Transverse colon (tissue), 4 donors: Measurements from ENCODE around the gene MYH7B. TPM values are rescaled to one million over a fixed set of nuclear protein-coding genes. Genes with fewer than 3 reads are reported as not detected.

Experiments
- DNase-seq: peaks from one replicate; pipeline ENCODE4 v3.0.0-alpha.2; 2019
- H3K27ac ChIP-seq, 4 donors: fragments of 200-600 bp; sonication (generic); 2 replicates each; pipeline ENCODE4 v1.5.1; 2016 to 2018; ENCODE audit warnings: inconsistent platforms in 4 of 4
- H3K27me3 ChIP-seq: fragments of 200-600 bp; sonication (generic); 2 replicates; pipeline ENCODE4 v1.5.1; 2017; ENCODE audit warnings: inconsistent platforms
- H3K36me3 ChIP-seq, 4 donors: fragments of 200-600 bp; sonication (generic); 2 replicates each; pipeline ENCODE4 v1.5.1; 2017 to 2019; ENCODE audit warnings: inconsistent platforms in 4 of 4
- H3K4me1 ChIP-seq, 4 donors: fragments of 200-600 bp; sonication (generic); 2 replicates each; pipeline ENCODE4 v1.5.1; 2017 to 2020; ENCODE audit warnings: inconsistent platforms in 4 of 4
- H3K4me3 ChIP-seq, 4 donors: fragments of 200-600 bp; sonication (generic); 1 replicate in 1 of 4; 2 replicates in 3 of 4; pipeline versions ENCODE4 v1.5.1 to v1.6.1; 2017 to 2019; ENCODE audit warnings: inconsistent platforms in 4 of 4
- H3K9me3 ChIP-seq, 2 donors: fragments of 200-600 bp; sonication (generic); 2 replicates each; pipeline ENCODE4 v1.5.1; 2017 to 2019; ENCODE audit warnings: inconsistent platforms in 2 of 2
- CTCF ChIP-seq, 5 experiments: fragments of 200-600 bp in 3 of 5; fragments of 450-650 bp in 2 of 5; sonication (generic) in 3 of 5; IDR thresholded peaks; 1 replicate in 2 of 5; 2 replicates in 3 of 5; pipeline ENCODE4 v1.5.1; 2016 to 2017; ENCODE audit warnings: antibody characterized with exemption in 5 of 5, inconsistent platforms in 3 of 5, mild to moderate bottlenecking in 2 of 5, moderate library complexity in 1 of 5
- EP300 ChIP-seq: sonication (generic); formaldehyde crosslinking; IDR thresholded peaks from one replicate; pipeline ENCODE4 v1.6.1; 2017; ENCODE audit warnings: antibody characterized with exemption, low read depth
- POLR2A ChIP-seq: fragments of 450-650 bp; IDR thresholded peaks from one replicate; pipeline ENCODE4 v1.6.1; 2016; ENCODE audit warnings: antibody characterized with exemption, mild to moderate bottlenecking, moderate library complexity
- POLR2AphosphoS5 ChIP-seq, 3 donors: sonication (generic); formaldehyde crosslinking; IDR thresholded peaks; one replicate each; pipeline ENCODE4 v1.6.1; 2016; ENCODE audit warnings: antibody characterized with exemption in 3 of 3
- WGBS, 2 donors: methylation state at CpG; one replicate each; pipeline ENCODE4 v1.1.5; 2018; ENCODE audit warnings: low coverage in 1 of 2; 5-methylcytosine and 5-hydroxymethylcytosine counted together
- in situ Hi-C, 4 donors: fragments of 200-750 bp; cut with MboI; loops; one replicate each; pipeline versions ENCODE4 v1.15.0 to v1.15.1; 2017; ENCODE audit warnings: low sequenced_read_pairs in 3 of 4, low pct_ligation_motif_present in 1 of 4, low pct_unique_long_range_greater_than_20kb in 1 of 4
- intact Hi-C: fragments of 100-400 bp; cut with DNase I; formaldehyde crosslinking; loops from one replicate; pipeline ENCODE4 v1.15.1; 2023; ENCODE audit warnings: low total_unique reads
- total RNA-seq, 4 donors: library from RNA; depleted of rRNA; stranded (reverse); fragments of >200 nt; gene quantifications; one replicate each; pipeline ENCODE4 v1.1.0, GENCODE V29; 2016

Gene MYH7B
- total RNA-seq, 4 donors from 2014 or later: 0.20 to 0.75 (median 0.52) TPM

GRCh38 chr20:34999021-34999451 lies 43.4 kb downstream of the MYH7B start:
- DNase-seq: no peak
- 91% methylated on average over 25 of the region's 25 CpGs; no CpG with 5 or more reads in 1 of the 2 donors for WGBS, 2 donors
- peaks cover 0 to 38% (median 14%) of the 10 kb centered on the region in 4 donors for H3K36me3 ChIP-seq
- no peak overlapping the region for H3K27ac ChIP-seq
- H3K4me1 ChIP-seq: peaks cover 0 to 13% (median 10%) of the 10 kb centered on the region in 4 donors
- no peaks in the 10 kb centered on the region for H3K9me3 ChIP-seq
- H3K4me3 ChIP-seq: no peak overlapping the region
- H3K27me3 ChIP-seq: no peaks in the 10 kb centered on the region
- in situ Hi-C loops (no loop called here), intact Hi-C loops (no loop called here)
- no peak for TF ChIP-seq POLR2A
- TF ChIP-seq POLR2AphosphoS5 (IDR thresholded peaks at IDR 0.05): no peak
- no peak for TF ChIP-seq CTCF (IDR thresholded peaks at IDR 0.05)
- no peak for TF ChIP-seq EP300

DNA sequence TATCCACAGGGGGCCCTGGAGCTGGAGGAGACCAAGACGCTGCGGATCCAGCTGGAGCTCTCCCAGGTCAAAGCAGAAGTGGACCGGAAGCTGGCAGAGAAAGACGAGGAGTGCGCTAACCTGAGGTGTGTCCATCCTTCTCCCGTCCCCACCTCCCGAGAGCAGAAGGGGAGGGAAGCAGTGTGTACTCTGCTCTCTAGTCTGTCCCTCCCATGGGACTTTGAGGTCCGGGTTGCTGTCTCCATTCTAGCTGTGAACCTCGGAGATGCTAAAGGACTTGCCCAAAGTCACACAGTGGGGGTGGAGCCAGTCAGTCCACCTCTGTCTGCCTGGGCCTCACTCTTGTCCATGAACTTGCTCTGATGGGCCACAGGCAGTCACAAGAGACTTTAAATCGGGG lies 44.1 kb downstream of the MYH7B start:
- WGBS, 2 donors: 78% methylated on average over 10 of the region's 10 CpGs; no CpG with 5 or more reads in 1 of the 2 donors
- intact Hi-C loops: no loop called here
- H3K27ac ChIP-seq: no peak overlapping the region
- H3K36me3 ChIP-seq: peaks cover 0 to 45% (median 17%) of the 10 kb centered on the region in 4 donors
- no peaks in the 10 kb centered on the region for H3K27me3 ChIP-seq
- TF ChIP-seq POLR2AphosphoS5 (IDR thresholded peaks at IDR 0.05): no peak
- no peak for TF ChIP-seq CTCF (IDR thresholded peaks at IDR 0.05)
- no peak for TF ChIP-seq POLR2A
- no peak for TF ChIP-seq EP300
- no peak for DNase-seq
- H3K4me1 ChIP-seq: peaks cover 0 to 13% (median 10%) of the 10 kb centered on the region in 4 donors
- no peak overlapping the region for H3K4me3 ChIP-seq
- in situ Hi-C loops: no loop called here
- H3K9me3 ChIP-seq: no peaks in the 10 kb centered on the region

GRCh38 chr20:35000311-35000921 lies 44.7 kb downstream of the MYH7B start:
- Histone ChIP-seq H3K27ac (no peak overlapping the region), H3K27me3 (no peaks in the 10 kb centered on the region), H3K4me1 (peaks cover 0 to 13% (median 10%) of the 10 kb centered on the region in 4 donors), H3K9me3 (no peaks in the 10 kb centered on the region), H3K36me3 (peaks cover 0 to 47% (median 18%) of the 10 kb centered on the region in 4 donors), H3K4me3 (no peak overlapping the region)
- TF ChIP-seq POLR2AphosphoS5 (IDR thresholded peaks at IDR 0.05) (no peak), POLR2A (no peak), CTCF (IDR thresholded peaks at IDR 0.05) (no peak), EP300 (no peak)
- intact Hi-C loops (no loop called here), in situ Hi-C loops (no loop called here)
- WGBS, 2 donors: 92 to 100% methylated on average over 1 to 24 of the region's 28 CpGs
- DNase-seq: no peak

- intact Hi-C loops: no loop called here
- peaks cover 0 to 50% (median 20%) of the 10 kb centered on the region in 4 donors for H3K36me3 ChIP-seq
- 95% methylated on average over 28 of the region's 28 CpGs; no CpG with 5 or more reads in 1 of the 2 donors for WGBS, 2 donors
- in situ Hi-C loops: no loop called here
- H3K4me1 ChIP-seq: peaks cover 0 to 13% (median 10%) of the 10 kb centered on the region in 4 donors
- no peaks in the 10 kb centered on the region for H3K27me3 ChIP-seq
- no peak overlapping the region for H3K4me3 ChIP-seq
- no peak for TF ChIP-seq POLR2A
- TF ChIP-seq CTCF (IDR thresholded peaks at IDR 0.05): no peak
- TF ChIP-seq EP300: no peak
- no peak for TF ChIP-seq POLR2AphosphoS5 (IDR thresholded peaks at IDR 0.05)
- DNase-seq: no peak
- no peak overlapping the region for H3K27ac ChIP-seq
- H3K9me3 ChIP-seq: no peaks in the 10 kb centered on the region
Observed at GRCh38 chr20:35000922-35001595, 45.4 kb downstream of the MYH7B start.
